ENCODE measurements around the gene PLSCR3.

DNA sequence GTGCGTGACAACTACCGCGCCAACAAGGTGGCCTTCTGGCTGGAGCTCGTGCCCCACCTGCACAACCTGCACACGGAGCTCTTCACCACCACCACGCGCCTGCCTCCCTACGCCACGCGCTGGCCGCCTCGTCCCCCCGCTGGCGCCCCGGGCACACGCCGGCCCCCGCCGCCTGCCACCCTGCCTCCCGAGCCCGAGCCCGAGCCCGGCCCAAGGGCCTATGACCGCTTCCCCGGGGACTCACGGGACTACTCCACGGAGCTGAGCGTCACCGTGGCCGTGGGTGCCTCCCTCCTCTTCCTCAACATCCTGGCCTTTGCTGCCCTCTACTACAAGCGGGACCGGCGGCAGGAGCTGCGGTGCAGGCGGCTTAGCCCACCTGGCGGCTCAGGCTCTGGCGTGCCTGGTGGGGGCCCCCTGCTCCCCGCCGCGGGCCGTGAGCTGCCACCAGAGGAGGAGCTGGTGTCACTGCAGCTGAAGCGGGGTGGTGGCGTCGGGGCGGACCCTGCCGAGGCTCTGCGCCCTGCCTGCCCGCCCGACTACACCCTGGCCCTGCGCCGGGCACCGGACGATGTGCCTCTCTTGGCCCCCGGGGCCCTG, 22.8 kb upstream of the PLSCR3 start:
- TF ChIP-seq, protein P1, sequence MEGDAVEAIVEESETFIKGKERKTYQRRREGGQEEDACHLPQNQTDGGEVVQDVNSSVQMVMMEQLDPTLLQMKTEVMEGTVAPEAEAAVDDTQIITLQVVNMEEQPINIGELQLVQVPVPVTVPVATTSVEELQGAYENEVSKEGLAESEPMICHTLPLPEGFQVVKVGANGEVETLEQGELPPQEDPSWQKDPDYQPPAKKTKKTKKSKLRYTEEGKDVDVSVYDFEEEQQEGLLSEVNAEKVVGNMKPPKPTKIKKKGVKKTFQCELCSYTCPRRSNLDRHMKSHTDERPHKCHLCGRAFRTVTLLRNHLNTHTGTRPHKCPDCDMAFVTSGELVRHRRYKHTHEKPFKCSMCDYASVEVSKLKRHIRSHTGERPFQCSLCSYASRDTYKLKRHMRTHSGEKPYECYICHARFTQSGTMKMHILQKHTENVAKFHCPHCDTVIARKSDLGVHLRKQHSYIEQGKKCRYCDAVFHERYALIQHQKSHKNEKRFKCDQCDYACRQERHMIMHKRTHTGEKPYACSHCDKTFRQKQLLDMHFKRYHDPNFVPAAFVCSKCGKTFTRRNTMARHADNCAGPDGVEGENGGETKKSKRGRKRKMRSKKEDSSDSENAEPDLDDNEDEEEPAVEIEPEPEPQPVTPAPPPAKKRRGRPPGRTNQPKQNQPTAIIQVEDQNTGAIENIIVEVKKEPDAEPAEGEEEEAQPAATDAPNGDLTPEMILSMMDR (IDR thresholded peaks at IDR 0.05) = no peak
- TF ChIP-seq POLR2A (IDR thresholded peaks at IDR 0.05) (no peak), POLR2AphosphoS5 (IDR thresholded peaks at IDR 0.05) (no peak)

Measured in gastroesophageal sphincter (tissue), 3 donors.